HG03045 (cell line): ENCODE data around the gene ALAD.

Source experiments
- ATAC-seq: cut with Tn5 transposase; IDR thresholded peaks from one replicate; pipeline ENCODE4 v1.9.1; 2021; ENCODE audit warnings: mild to moderate bottlenecking, moderate library complexity; ENCODE audit not compliant: unreplicated experiment

Gene ALAD

GRCh38 chr9:113350107-113350661, 50.9 kb downstream of the ALAD start:
- ATAC-seq = no peak

GRCh38 chr9:113349445-113350094, 51.5 kb downstream of the ALAD start, which contains the start of gene BSPRY:
TSS of gene BSPRY (plus strand) at chr9:113349541. CDS start at chr9:113349580, 39 bp downstream.
- no peak for ATAC-seq

GRCh38 chr9:113349066-113349444, 52.0 kb downstream of the ALAD start:
- no peak for ATAC-seq

- no peak for ATAC-seq
Observed at GRCh38 chr9:113348437-113348836, 52.6 kb downstream of the ALAD start.

GRCh38 chr9:113345671-113346070, 55.4 kb downstream of the ALAD start:
- ATAC-seq = no peak

GRCh38 chr9:113345190-113345589, 55.9 kb downstream of the ALAD start:
- no peak for ATAC-seq

- ATAC-seq = no peak
Observed at GRCh38 chr9:113343732-113344231, 57.3 kb downstream of the ALAD start.

GRCh38 chr9:113341712-113342410, 59.2 kb downstream of the ALAD start:
- ATAC-seq = no peak

- ATAC-seq = peak; percentile 98
Observed at GRCh38 chr9:113340011-113340699, 60.9 kb downstream of the ALAD start, which contains the start of gene WDR31. TSS of gene WDR31 (minus strand) at chr9:113340275. CDS start at chr9:113332022, 8,253 bp downstream.

GRCh38 chr9:113337714-113338113, 63.4 kb downstream of the ALAD start:
- ATAC-seq = no peak
